T-helper 17 cell (primary cell): Measurements from ENCODE around the gene KCNJ18. TPM values are rescaled to one million over a fixed set of nuclear protein-coding genes. Genes with fewer than 3 reads are reported as not detected.
"Not testable (repeated sequence)": the region's sequence is repeated elsewhere in the genome, so short reads cannot be mapped to it uniquely, and the experiment has no call there.

Experiments used
- ATAC-seq: fragments of 150-1000 bp; cut with Tn5 transposase; 2 replicates; pipeline ENCODE4 v1.10.0; 2021; ENCODE audit warnings: mild to moderate bottlenecking, moderate library complexity
- DNase-seq, 3 donors: peaks; one replicate each; pipeline versions ENCODE4 v3.0.0 to v3.0.0-alpha.2; 2020 to 2021
- H3K9me3 ChIP-seq: one replicate; pipeline ENCODE4 v1.7.0; 2013; ENCODE audit warnings: low read length, mild to moderate bottlenecking; ENCODE audit not compliant: control insufficient read depth, poor library complexity, severe bottlenecking
- H3K27ac Mint-ChIP-seq: one replicate; pipeline ENCODE4 v1.8.0; 2022; ENCODE audit warnings: mild to moderate bottlenecking, moderate library complexity, mixed read lengths
- H3K27me3 Mint-ChIP-seq: one replicate; pipeline ENCODE4 v1.8.0; 2022; ENCODE audit warnings: mixed read lengths
- H3K36me3 Mint-ChIP-seq: one replicate; pipeline ENCODE4 v1.8.0; 2022; ENCODE audit warnings: low read depth, mixed read lengths
- H3K4me1 Mint-ChIP-seq: one replicate; pipeline ENCODE4 v1.8.0; 2022; ENCODE audit warnings: mild to moderate bottlenecking, mixed read lengths
- H3K4me3 Mint-ChIP-seq: one replicate; pipeline ENCODE4 v1.8.0; 2022; ENCODE audit warnings: mild to moderate bottlenecking, moderate library complexity, mixed read lengths
- total RNA-seq, 4 donors: library from RNA in 2 of 4; stranded (reverse) in 2 of 4; gene quantifications; one replicate each; pipeline ENCODE4 v1.2.3 and lab custom pipeline; 2022 to 2026

KCNJ18 gene
- total RNA-seq, 2 donors from 2014 or later: not detected

DNA sequence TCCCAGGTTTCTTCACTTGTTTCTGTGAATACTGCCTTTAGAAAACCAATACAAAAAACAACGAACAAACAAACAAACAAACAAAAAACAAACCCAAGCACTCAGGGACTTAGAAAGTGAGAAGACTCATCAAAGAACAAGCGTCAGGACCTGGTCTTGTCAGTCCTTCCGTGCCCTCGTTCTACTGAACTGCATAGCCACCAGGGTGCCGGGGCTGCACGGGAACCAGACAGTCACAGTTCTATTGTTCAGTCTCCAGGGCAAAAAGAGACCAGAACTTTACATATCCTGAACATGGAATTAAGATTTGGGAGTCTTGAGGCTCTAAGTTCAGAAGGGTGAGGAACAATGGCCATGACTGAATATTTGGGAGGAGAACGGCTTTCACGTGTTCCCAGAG lies 28.2 kb downstream of the KCNJ18 start:
- peaks cover 12% of the 10 kb centered on the region for H3K27me3 Mint-ChIP-seq
- not testable (repeated sequence) for ATAC-seq, H3K27ac Mint-ChIP-seq

GRCh38 chr17:21722268-21722667 lies 29.9 kb downstream of the KCNJ18 start:
- ATAC-seq, H3K4me1 Mint-ChIP-seq, H3K9me3 ChIP-seq, H3K27ac Mint-ChIP-seq, H3K36me3 Mint-ChIP-seq, DNase-seq, H3K4me3 Mint-ChIP-seq: not testable (repeated sequence)
- H3K27me3 Mint-ChIP-seq: peaks cover 12% of the 10 kb centered on the region

More for the DNA sequence above, 28.2 kb downstream of the KCNJ18 start:
- H3K4me3 Mint-ChIP-seq, H3K36me3 Mint-ChIP-seq, DNase-seq, H3K9me3 ChIP-seq, H3K4me1 Mint-ChIP-seq: not testable (repeated sequence)

DNA sequence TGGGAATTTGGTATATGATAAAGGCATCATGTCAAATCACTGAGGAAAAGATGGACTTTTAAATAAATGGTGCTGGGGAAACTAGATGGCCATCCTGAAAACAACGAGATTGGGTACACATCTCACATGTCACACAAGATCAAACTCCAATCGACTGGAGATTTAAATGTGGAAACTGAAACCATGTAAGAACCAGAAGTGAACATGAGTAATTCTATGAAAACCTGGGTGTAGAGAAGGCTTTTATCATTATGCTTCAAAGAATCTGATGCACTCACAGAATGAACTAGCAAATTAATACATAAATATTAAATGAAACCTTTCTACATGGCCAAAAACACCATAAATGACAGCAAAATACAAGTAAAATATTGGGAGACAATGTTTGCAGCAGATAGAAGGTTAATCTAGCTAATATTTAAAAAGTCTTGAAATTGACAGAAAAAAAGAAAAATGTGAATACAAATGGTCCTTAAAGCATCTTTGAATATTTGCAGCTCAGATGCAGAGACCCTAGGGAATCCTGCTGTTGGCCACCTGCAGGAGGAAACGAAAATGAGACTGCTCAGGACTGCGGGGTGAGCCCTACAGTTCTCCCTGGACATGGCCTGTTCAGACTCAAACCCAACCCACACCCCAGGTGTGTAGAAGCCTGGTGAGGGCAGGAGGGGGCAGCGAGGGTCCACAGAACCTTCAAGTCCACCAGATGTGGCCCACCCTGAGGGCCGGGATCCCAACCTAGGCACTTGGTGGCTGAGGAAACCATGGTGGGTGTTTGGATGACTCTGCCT lies 32.1 kb downstream of the KCNJ18 start:
- not testable (repeated sequence) for H3K27ac Mint-ChIP-seq, H3K9me3 ChIP-seq, ATAC-seq, DNase-seq, H3K36me3 Mint-ChIP-seq, H3K4me1 Mint-ChIP-seq, H3K4me3 Mint-ChIP-seq
- peaks cover 12% of the 10 kb centered on the region for H3K27me3 Mint-ChIP-seq

DNA sequence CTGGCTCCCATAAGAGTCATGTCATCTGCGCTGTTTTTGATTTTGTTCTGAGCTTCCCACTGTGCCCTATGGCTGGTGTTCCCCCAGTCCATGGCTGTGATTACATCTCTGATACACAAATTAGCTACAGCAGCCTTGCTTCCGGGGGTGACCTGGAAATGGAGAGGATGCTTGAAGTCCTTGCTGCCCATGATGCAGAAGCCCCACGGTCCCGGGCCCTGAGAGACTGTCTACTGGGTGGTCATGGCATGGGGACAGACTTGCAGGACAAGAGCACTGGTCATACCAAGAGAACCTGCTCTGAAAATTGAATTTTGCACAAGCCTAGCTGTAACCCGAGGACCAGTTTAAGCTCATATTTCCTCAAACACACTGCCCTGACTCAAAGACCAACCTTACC lies 38.8 kb downstream of the KCNJ18 start:
- H3K36me3 Mint-ChIP-seq, H3K4me3 Mint-ChIP-seq, ATAC-seq, DNase-seq, H3K27ac Mint-ChIP-seq, H3K4me1 Mint-ChIP-seq, H3K27me3 Mint-ChIP-seq, H3K9me3 ChIP-seq: not testable (repeated sequence)

DNA sequence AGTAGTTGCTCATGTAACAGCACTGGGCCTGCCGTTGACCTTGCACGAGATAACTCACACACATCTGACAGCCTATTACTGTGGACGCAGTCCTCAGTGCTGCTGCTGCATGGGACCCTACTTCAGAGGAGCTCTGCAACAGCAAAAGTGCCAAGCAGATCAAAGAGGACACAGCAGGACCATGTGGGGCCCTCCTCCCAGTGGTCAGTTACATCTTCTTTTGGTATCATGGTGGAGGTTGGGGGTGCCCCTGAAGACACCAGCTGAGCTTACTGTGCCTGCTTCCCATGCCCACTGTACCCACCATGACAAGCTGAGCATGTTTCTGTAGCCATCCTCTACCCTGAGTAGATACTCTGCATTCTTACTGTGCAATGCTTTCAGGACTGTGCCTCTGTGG lies 41.6 kb downstream of the KCNJ18 start:
- H3K9me3 ChIP-seq, H3K4me3 Mint-ChIP-seq, H3K27ac Mint-ChIP-seq, DNase-seq, H3K27me3 Mint-ChIP-seq, H3K36me3 Mint-ChIP-seq, H3K4me1 Mint-ChIP-seq, ATAC-seq: not testable (repeated sequence)

DNA sequence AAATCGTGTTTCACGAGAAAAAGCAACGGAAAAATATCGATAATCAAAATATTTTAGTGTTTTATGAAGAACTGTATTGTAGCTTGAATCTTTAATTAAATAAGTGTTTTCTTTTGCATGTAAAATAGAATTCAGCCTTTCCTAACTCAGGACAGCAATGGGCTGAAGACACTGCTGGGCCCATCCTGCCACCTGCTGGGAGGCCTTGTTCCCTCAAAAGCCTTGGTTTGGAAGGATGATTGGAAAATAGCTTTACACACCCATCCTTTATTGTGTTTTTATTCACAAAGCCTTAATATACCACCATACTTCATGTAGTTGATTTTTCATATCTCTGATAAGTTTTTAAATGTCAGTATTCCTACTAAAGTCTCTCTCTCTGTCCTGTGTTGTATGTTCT lies 43.5 kb downstream of the KCNJ18 start:
- H3K4me1 Mint-ChIP-seq, H3K27ac Mint-ChIP-seq, H3K9me3 ChIP-seq, DNase-seq, H3K4me3 Mint-ChIP-seq, H3K36me3 Mint-ChIP-seq, H3K27me3 Mint-ChIP-seq, ATAC-seq: not testable (repeated sequence)

DNA sequence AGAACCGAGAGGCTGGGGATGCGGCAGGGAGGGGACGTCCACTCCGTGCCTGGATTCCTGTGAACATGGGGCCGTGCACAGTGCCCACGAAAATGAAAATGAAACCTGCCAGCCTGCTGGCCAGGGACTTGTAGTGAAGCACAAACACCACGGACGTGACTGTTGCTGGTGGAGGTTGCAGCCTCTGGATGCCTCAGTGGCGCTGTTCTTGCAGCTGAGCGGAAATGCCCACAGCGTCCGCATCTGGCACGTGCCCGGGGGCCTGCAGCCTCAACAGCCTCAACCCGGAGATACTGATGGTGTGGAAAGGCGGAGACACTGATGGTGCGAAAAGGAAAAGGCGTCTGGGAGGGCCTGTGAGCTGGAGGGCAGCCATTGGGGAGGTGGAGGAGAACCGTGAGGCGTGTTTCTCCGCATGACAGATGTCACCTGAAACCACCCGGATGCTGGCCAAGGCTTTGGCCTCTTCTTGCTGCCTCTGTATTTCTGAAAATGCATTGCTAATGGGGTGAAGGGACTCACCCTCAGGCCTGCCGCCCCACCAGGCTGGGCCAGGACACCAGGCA lies 44.8 kb downstream of the KCNJ18 start:
- H3K27ac Mint-ChIP-seq, H3K4me3 Mint-ChIP-seq, H3K27me3 Mint-ChIP-seq, ATAC-seq, H3K36me3 Mint-ChIP-seq, H3K9me3 ChIP-seq, H3K4me1 Mint-ChIP-seq, DNase-seq: not testable (repeated sequence)

DNA sequence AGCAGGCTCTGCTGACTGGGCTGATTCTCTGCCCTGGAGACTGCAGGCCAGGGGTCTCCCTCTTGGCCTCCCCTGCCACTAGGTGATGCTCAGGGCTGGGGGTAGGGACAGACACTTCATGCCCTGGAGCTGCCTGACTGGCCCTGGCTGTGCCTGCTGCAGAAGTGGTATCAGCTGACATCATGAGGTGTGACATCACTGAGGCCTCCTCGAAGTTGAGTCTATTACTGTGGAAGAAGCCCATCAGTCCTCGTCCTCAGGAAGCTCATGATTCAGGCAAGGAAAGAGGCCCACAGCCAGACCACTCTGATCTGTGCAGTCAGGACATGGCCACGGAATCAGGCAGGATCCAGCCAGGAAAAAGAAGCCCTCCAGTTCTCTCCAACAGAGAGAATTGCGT lies 45.9 kb downstream of the KCNJ18 start:
- not testable (repeated sequence) for H3K27ac Mint-ChIP-seq, H3K4me1 Mint-ChIP-seq, H3K36me3 Mint-ChIP-seq, ATAC-seq, H3K4me3 Mint-ChIP-seq, H3K9me3 ChIP-seq, H3K27me3 Mint-ChIP-seq, DNase-seq

DNA sequence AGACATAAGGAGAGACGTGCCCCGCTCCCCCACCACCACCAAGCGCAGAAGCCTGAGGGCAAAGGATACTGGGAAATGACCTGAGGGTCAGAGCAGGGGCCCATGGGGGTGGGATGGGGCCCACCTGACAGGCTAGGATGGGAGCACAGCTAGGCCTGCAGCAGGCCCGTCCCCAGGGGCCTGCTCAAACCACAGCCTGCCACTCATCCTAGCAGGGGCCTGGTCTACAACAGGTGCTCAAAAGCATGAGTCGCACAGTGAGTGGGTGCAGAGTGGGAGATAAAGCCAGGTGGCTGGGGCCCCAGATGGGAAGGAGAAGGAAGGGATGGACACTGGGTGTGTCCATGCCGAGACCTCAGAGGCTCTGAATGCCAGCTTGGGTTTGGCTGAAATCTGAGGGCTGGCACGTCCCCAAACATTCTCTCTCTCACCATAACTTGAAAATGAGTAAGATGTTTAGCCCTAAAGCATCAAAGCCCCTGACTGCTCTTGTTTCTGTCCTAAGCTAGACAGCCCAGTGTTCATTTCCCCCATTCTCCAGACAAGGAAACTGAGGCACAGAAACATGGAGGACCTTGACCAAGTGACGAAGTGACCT lies 46.7 kb downstream of the KCNJ18 start:
- not testable (repeated sequence) for ATAC-seq, H3K27ac Mint-ChIP-seq, H3K36me3 Mint-ChIP-seq, H3K27me3 Mint-ChIP-seq, H3K4me3 Mint-ChIP-seq, H3K4me1 Mint-ChIP-seq, H3K9me3 ChIP-seq, DNase-seq

- H3K9me3 ChIP-seq, ATAC-seq: not testable (repeated sequence)
These were observed 47.2 kb downstream of the KCNJ18 start for GRCh38 chr17:21739485-21739884.

DNA sequence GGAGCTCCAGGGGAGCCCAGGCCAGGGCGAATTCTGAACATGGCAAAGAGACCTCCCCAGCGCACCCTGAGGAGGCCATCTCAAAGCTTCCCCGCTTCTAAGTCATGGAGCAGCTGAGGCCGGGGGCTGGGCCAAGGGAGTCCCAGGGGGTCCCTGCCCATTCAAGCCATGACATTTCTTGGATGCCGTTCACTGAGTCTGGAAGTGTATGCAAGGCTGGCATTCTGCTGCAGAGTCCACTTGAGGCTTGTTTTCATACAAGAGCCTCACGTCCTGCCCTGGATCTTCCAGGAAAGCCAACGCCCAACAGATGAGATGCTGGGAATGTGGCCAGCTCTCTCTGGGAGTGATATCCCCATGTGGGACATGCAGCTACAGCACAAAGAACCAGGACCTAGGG lies 48.5 kb downstream of the KCNJ18 start:
- not testable (repeated sequence) for H3K27ac Mint-ChIP-seq, DNase-seq, ATAC-seq, H3K9me3 ChIP-seq, H3K36me3 Mint-ChIP-seq, H3K4me3 Mint-ChIP-seq, H3K4me1 Mint-ChIP-seq, H3K27me3 Mint-ChIP-seq

More at GRCh38 chr17:21739485-21739884, 47.2 kb downstream of the KCNJ18 start:
- not testable (repeated sequence) for DNase-seq, H3K36me3 Mint-ChIP-seq, H3K4me3 Mint-ChIP-seq, H3K27me3 Mint-ChIP-seq, H3K4me1 Mint-ChIP-seq, H3K27ac Mint-ChIP-seq

GRCh38 chr17:21741520-21741919 lies 49.2 kb downstream of the KCNJ18 start:
- not testable (repeated sequence) for H3K27ac Mint-ChIP-seq, ATAC-seq, H3K9me3 ChIP-seq, H3K4me3 Mint-ChIP-seq, H3K36me3 Mint-ChIP-seq, H3K27me3 Mint-ChIP-seq, H3K4me1 Mint-ChIP-seq, DNase-seq

DNA sequence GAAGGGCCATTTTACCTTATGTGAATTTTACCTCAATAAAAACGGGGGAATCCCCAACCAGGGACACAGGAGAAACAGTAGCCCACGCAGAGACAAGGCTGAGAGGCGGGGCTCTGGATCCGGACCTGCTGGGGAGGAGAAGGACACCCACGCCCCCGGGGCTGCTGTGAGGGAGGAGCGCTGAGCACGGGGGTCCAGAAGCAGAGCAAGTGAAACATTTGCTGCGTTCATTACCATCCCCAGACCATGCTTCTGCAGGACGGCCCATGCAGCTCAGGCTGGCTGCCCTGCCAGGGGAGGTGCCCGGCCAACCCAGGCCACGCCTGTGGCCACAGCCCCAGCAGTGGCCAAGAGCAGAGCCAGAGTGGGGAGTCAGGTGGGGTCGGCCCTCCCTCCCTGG lies 50.0 kb downstream of the KCNJ18 start:
- H3K9me3 ChIP-seq: no peaks in the 10 kb centered on the region
- Mint-ChIP-seq H3K36me3 (no peaks in the 10 kb centered on the region), H3K4me3 (no peak overlapping the region), H3K27me3 (no peaks in the 10 kb centered on the region), H3K4me1 (peaks cover 2% of the 10 kb centered on the region), H3K27ac (no peak overlapping the region)
- ATAC-seq (no peak), DNase-seq (no peak)

GRCh38 chr17:21744151-21744550 lies 51.8 kb downstream of the KCNJ18 start:
- not testable (repeated sequence) for DNase-seq, H3K27ac Mint-ChIP-seq, H3K9me3 ChIP-seq, H3K36me3 Mint-ChIP-seq, H3K4me3 Mint-ChIP-seq, H3K4me1 Mint-ChIP-seq, ATAC-seq, H3K27me3 Mint-ChIP-seq
